Activated naive CD8-positive, alpha-beta T cell (primary cell): ENCODE measurements around the gene CDC123.
"Not testable (repeated sequence)": the region's sequence is repeated elsewhere in the genome, so short reads cannot be mapped to it uniquely, and the experiment has no call there.

Source experiments
- H3K27ac Mint-ChIP-seq: one replicate; pipeline ENCODE4 v1.8.0; 2021; ENCODE audit warnings: mixed read lengths
- H3K27me3 Mint-ChIP-seq: one replicate; pipeline ENCODE4 v1.8.0; 2021; ENCODE audit warnings: mixed read lengths
- H3K36me3 Mint-ChIP-seq: one replicate; pipeline ENCODE4 v1.8.0; 2021; ENCODE audit warnings: mixed read lengths
- H3K4me1 Mint-ChIP-seq: one replicate; pipeline ENCODE4 v1.8.0; 2021; ENCODE audit warnings: low read depth, mixed read lengths
- H3K4me3 Mint-ChIP-seq: one replicate; pipeline ENCODE4 v1.8.0; 2021; ENCODE audit warnings: mild to moderate bottlenecking, mixed read lengths
- H3K9me3 Mint-ChIP-seq: one replicate; pipeline ENCODE4 v1.8.0; 2021; ENCODE audit warnings: low read depth, mixed read lengths

The CDC123 gene

GRCh38 chr10:12201543-12201942 lies 5.6 kb downstream of the CDC123 start:
- peak overlapping the region; percentile 43 for H3K27ac Mint-ChIP-seq
- H3K4me1 Mint-ChIP-seq: peaks cover 55% of the 10 kb centered on the region
- H3K36me3 Mint-ChIP-seq: peaks cover 23% of the 10 kb centered on the region
- no peaks in the 10 kb centered on the region for H3K27me3 Mint-ChIP-seq
- H3K9me3 Mint-ChIP-seq: no peaks in the 10 kb centered on the region
- H3K4me3 Mint-ChIP-seq: peak overlapping the region; percentile 21

DNA sequence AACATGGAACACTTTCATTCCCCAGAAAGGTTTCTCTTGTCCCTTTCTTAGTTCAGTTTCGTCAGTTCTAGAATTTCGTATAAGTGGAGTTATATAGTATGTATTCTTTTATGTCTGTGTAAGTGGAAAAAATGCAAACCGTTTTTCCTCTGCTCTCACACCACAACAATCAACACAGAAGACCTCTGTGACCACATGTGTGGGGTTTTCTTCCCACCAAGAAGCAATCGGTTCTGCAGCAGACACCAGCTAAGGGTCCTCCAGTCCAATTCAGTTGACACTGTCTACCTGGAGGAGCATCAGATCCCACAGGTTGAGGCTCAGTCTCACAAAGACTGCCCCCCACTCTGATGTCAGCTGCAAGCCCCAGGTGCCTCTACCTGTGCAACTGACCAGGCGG lies 6.2 kb downstream of the CDC123 start:
- Mint-ChIP-seq H3K27me3 (no peaks in the 10 kb centered on the region), H3K4me1 (peaks cover 54% of the 10 kb centered on the region), H3K27ac (no peak overlapping the region), H3K36me3 (peaks cover 20% of the 10 kb centered on the region), H3K4me3 (no peak overlapping the region), H3K9me3 (no peaks in the 10 kb centered on the region)

DNA sequence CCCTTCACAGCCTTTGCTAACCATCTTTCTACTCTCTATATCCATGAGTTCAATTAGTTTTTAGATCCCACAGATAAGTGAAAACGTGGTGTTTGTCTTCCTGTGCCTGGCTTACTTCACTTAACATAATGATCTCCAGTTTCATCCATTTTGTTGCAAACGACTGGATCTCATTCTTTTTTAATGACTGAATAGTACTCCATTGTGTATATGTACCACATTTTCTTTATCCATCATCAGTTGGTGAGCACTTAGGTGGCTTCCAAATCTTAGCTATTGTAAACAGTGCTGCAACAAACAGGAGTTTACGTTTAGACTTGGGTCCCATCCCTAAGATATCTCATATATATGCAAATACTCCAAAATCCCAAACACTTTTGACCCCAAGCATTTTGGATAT lies 9.1 kb downstream of the CDC123 start:
- Mint-ChIP-seq H3K9me3 (no peaks in the 10 kb centered on the region), H3K4me1 (peaks cover 46% of the 10 kb centered on the region), H3K27ac (no peak overlapping the region), H3K4me3 (no peak overlapping the region), H3K27me3 (no peaks in the 10 kb centered on the region), H3K36me3 (peaks cover 15% of the 10 kb centered on the region)

- no peaks in the 10 kb centered on the region for H3K9me3 Mint-ChIP-seq
- no peaks in the 10 kb centered on the region for H3K27me3 Mint-ChIP-seq
- peaks cover 8% of the 10 kb centered on the region for H3K36me3 Mint-ChIP-seq
- peaks cover 34% of the 10 kb centered on the region for H3K4me1 Mint-ChIP-seq
- H3K27ac Mint-ChIP-seq: no peak overlapping the region
- H3K4me3 Mint-ChIP-seq: no peak overlapping the region
Observed at GRCh38 chr10:12207114-12207513, 11.1 kb downstream of the CDC123 start.

DNA sequence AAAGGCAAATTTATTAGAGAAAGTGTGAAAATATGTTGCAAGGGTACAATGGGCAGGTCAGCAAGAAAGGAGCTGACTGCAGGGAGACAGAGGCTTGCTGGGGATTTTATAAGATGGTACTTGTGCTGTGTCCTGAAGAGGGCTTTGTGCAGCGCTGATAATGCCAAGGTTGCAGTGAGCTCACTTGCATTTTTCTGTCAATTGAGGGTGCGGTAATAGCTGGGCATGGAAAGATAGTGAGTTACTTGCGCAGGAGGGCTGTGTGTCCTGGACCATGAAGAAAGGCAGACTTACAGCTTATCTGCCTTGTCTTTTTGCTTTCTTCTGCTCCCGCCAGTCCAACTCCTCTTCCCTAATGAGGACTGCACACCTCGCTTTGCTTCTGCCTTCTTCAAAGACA lies 12.5 kb downstream of the CDC123 start:
- Mint-ChIP-seq H3K4me3 (no peak overlapping the region), H3K36me3 (peaks cover 9% of the 10 kb centered on the region), H3K27me3 (no peaks in the 10 kb centered on the region), H3K27ac (peak overlapping the region; percentile 43), H3K9me3 (no peaks in the 10 kb centered on the region), H3K4me1 (peaks cover 25% of the 10 kb centered on the region)

DNA sequence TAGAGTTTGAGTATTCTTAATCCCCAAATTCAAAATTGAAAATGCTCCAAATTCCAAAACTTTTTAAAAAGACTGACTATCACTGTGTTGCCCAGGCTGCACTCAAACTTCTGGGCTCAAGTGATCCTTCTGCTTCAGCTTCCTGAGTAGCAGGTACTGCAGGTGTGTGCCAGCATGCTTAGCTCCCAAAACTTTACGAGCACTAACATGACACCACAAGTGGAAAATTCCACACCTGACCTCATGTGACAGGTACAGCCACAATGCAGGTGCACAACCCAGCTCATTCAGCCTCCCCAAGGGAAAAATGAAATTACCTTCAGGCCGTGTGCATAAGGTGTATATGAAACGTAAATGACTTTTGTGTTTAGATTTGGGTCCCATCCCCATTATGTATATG lies 16.5 kb downstream of the CDC123 start:
- Mint-ChIP-seq H3K4me1 (peaks cover 30% of the 10 kb centered on the region), H3K36me3 (peaks cover 10% of the 10 kb centered on the region), H3K27ac (no peak overlapping the region), H3K4me3 (no peak overlapping the region), H3K9me3 (no peaks in the 10 kb centered on the region), H3K27me3 (no peaks in the 10 kb centered on the region)

DNA sequence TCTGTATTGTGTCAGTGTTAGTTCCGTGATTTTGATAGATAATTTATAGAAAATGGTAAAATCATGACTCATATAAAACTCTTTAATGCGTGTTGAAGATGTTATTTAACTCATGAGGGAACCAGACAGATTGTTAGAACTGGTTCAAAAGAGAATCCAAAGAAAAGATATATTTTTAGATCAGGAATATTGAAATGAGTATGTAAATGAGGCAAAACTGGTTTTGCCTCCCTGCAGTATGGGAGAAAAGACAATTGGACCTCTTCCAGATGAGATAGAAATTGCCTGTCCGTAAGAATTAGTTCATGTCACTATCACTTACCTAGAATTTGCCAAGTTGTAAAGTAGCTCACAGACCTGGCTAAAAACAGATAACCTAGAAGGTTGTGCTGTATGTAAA lies 17.6 kb downstream of the CDC123 start:
- Mint-ChIP-seq H3K4me1 (peaks cover 25% of the 10 kb centered on the region), H3K36me3 (peaks cover 9% of the 10 kb centered on the region), H3K4me3 (no peak overlapping the region), H3K27ac (peak overlapping the region; percentile 10), H3K9me3 (no peaks in the 10 kb centered on the region), H3K27me3 (no peaks in the 10 kb centered on the region)

DNA sequence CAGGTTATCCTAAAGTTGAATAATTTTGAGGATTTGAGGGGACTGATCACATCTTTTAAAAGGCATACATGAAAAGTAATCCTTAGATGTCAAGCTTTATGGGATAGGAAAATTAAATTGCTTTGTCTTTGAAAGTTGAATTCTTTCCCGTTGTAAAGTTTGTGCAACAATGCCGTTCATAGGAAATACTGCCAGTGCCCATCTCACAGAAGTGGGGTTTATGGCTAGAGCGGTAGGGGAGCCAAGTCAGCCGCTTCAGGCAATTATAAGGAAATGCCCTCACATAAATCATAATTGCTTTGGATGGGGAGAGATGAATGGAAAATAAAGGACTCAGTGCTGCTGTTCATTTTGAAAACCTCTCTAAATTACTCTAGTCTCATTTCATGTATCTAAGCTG lies 18.1 kb downstream of the CDC123 start:
- H3K36me3 Mint-ChIP-seq: peaks cover 10% of the 10 kb centered on the region
- peaks cover 22% of the 10 kb centered on the region for H3K4me1 Mint-ChIP-seq

GRCh38 chr10:12214763-12215218 lies 18.8 kb downstream of the CDC123 start:
- peaks cover 10% of the 10 kb centered on the region for H3K36me3 Mint-ChIP-seq
- H3K9me3 Mint-ChIP-seq: no peaks in the 10 kb centered on the region
- H3K27me3 Mint-ChIP-seq: no peaks in the 10 kb centered on the region
- peaks cover 20% of the 10 kb centered on the region for H3K4me1 Mint-ChIP-seq
- H3K4me3 Mint-ChIP-seq: peak overlapping the region; percentile 75
- H3K27ac Mint-ChIP-seq: peak overlapping the region; percentile 73

More for the DNA sequence above, 18.1 kb downstream of the CDC123 start:
- H3K27ac Mint-ChIP-seq: peak overlapping the region; percentile 10
- no peak overlapping the region for H3K4me3 Mint-ChIP-seq
- H3K27me3 Mint-ChIP-seq: no peaks in the 10 kb centered on the region
- H3K9me3 Mint-ChIP-seq: no peaks in the 10 kb centered on the region

- no peaks in the 10 kb centered on the region for H3K27me3 Mint-ChIP-seq
- H3K27ac Mint-ChIP-seq: no peak overlapping the region
Observed at GRCh38 chr10:12218991-12219390, 23.0 kb downstream of the CDC123 start.

DNA sequence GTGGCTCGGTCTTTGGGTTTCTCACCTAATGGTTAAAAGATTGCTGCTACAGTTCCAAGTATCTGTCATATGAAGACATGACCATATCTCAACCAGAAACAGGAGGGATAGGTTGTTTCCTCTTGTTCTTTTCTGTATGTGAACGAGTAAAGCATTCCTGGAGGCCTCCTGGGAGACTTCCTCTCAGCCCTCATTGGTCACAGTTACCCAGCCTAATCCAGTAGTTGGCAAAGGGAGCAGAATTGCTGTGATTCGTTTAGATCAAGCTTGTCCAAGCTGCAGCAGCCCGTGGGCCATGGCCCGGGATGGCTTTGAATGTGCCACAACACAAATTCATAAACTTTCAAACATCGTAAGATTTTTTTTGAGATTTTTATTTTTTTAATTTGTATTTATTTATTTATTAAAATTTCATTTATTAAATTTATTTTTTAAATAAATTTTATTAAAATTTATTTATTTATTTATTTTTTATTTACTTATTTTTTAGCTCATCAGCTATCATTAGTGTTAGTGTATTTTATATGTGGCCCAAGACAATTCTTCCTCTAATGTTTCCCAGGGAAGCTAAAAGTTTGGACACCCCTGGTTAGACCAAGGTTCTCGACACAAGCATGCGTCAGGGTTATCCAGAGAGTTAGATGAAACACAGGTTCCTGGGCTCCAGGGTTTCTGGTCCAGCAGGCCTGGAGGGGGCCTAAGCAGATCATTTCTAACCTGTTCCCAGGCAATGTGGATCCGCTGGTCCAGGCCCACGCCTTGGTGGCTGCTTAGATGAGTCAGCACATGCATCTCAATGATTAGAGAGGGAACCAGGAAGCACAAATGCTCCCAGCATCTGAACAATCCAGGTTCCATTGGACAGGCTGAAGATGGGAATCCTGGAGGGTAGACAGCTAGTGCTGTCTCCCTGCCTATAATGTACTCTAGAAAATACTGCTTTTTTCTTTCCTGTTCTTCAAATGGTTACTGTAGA lies 25.6 kb downstream of the CDC123 start:
- Mint-ChIP-seq H3K36me3 (peaks cover 13% of the 10 kb centered on the region), H3K9me3 (no peaks in the 10 kb centered on the region), H3K27ac (no peak overlapping the region), H3K4me3 (no peak overlapping the region), H3K4me1 (peaks cover 3% of the 10 kb centered on the region), H3K27me3 (no peaks in the 10 kb centered on the region)

More at GRCh38 chr10:12218991-12219390, 23.0 kb downstream of the CDC123 start:
- Mint-ChIP-seq H3K4me3 (no peak overlapping the region), H3K9me3 (no peaks in the 10 kb centered on the region), H3K4me1 (peaks cover 18% of the 10 kb centered on the region), H3K36me3 (peaks cover 15% of the 10 kb centered on the region)

- Mint-ChIP-seq H3K36me3 (peaks cover 14% of the 10 kb centered on the region), H3K27ac (no peak overlapping the region), H3K9me3 (no peaks in the 10 kb centered on the region), H3K27me3 (no peaks in the 10 kb centered on the region), H3K4me1 (no peaks in the 10 kb centered on the region), H3K4me3 (no peak overlapping the region)
Observed at GRCh38 chr10:12225444-12225843, 29.5 kb downstream of the CDC123 start.

- not testable (repeated sequence) for H3K4me1 Mint-ChIP-seq, H3K27ac Mint-ChIP-seq, H3K9me3 Mint-ChIP-seq, H3K27me3 Mint-ChIP-seq, H3K4me3 Mint-ChIP-seq
- peaks cover 14% of the 10 kb centered on the region for H3K36me3 Mint-ChIP-seq
Observed at GRCh38 chr10:12226438-12226837, 30.4 kb downstream of the CDC123 start.

GRCh38 chr10:12228851-12229250 lies 32.9 kb downstream of the CDC123 start:
- no peaks in the 10 kb centered on the region for H3K9me3 Mint-ChIP-seq
- H3K27ac Mint-ChIP-seq: no peak overlapping the region
- H3K4me3 Mint-ChIP-seq: no peak overlapping the region
- peaks cover 1% of the 10 kb centered on the region for H3K4me1 Mint-ChIP-seq
- peaks cover 16% of the 10 kb centered on the region for H3K36me3 Mint-ChIP-seq
- no peaks in the 10 kb centered on the region for H3K27me3 Mint-ChIP-seq

DNA sequence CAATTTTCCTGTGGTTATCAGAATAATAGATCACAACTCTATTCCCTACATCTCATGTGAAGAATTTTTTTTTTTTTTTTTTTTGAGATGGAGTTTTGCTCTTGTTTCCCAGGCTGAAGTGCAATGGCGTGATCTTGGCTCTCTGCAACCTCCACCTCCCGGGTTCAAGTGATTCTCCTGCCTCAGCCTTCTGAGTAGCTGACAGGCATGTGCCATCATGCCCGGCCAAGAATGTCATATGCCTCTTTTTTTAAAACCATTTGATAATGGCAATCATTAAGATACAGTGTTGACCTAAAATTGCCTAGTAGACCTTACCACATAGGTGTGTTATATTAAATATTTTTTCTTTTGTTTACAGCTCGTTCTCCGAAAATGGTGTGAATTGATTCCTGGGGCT lies 38.7 kb downstream of the CDC123 start:
- H3K9me3 Mint-ChIP-seq, H3K27me3 Mint-ChIP-seq, H3K27ac Mint-ChIP-seq, H3K4me1 Mint-ChIP-seq, H3K4me3 Mint-ChIP-seq: not testable (repeated sequence)
- peaks cover 13% of the 10 kb centered on the region for H3K36me3 Mint-ChIP-seq
